OCI-LY1 (cell line): ENCODE measurements around the gene FOXS1.

Source experiments
- H2AFZ ChIP-seq: fragments of 200-600 bp; sonication (generic), shearing (Covaris generic); 2 replicates; pipeline ENCODE4 v1.6.0; 2014; ENCODE audit warnings: antibody characterized with exemption, mild to moderate bottlenecking, low read length
- H3F3A ChIP-seq: fragments of 200-600 bp; sonication (generic), shearing (Covaris generic); 2 replicates; pipeline ENCODE4 v1.6.0; 2014; ENCODE audit warnings: mild to moderate bottlenecking, antibody characterized with exemption, low read length, moderate library complexity; ENCODE audit not compliant: insufficient read depth
- H3K27ac ChIP-seq: fragments of 200-600 bp; sonication (generic); 2 replicates; pipeline ENCODE4 v1.5.1; 2014; ENCODE audit warnings: low read length, mixed run types, mild to moderate bottlenecking, low read depth; ENCODE audit not compliant: poor library complexity, severe bottlenecking
- H3K27me3 ChIP-seq: fragments of 200-600 bp; sonication (generic); 2 replicates; pipeline ENCODE4 v1.6.0; 2014; ENCODE audit warnings: antibody characterized with exemption, mild to moderate bottlenecking, low read length, moderate library complexity; ENCODE audit not compliant: insufficient read depth
- H3K36me3 ChIP-seq: fragments of 200-600 bp; sonication (generic); 2 replicates; pipeline ENCODE4 v1.6.1; 2014; ENCODE audit warnings: mild to moderate bottlenecking, antibody characterized with exemption, low read length, moderate library complexity, mixed read lengths; ENCODE audit not compliant: insufficient read depth
- H3K4me1 ChIP-seq: fragments of 200-600 bp; sonication (generic); 2 replicates; pipeline ENCODE4 v1.5.1; 2014; ENCODE audit warnings: mild to moderate bottlenecking, low read length, moderate library complexity; ENCODE audit not compliant: insufficient read depth, severe bottlenecking
- H3K4me2 ChIP-seq: fragments of 200-600 bp; sonication (generic), shearing (Covaris generic); 2 replicates; pipeline ENCODE4 v1.6.1; 2014; ENCODE audit warnings: low read length
- H3K4me3 ChIP-seq: fragments of 200-600 bp; sonication (generic); 2 replicates; pipeline ENCODE4 v1.5.1; 2014; ENCODE audit warnings: low read length, low read depth, mild to moderate bottlenecking, mixed read lengths; ENCODE audit not compliant: poor library complexity, severe bottlenecking
- H3K79me2 ChIP-seq: fragments of 200-600 bp; shearing (Covaris generic); 2 replicates; pipeline ENCODE4 v1.6.1; 2016; ENCODE audit warnings: mixed run types, low read length, mixed read lengths; ENCODE audit not compliant: insufficient read depth
- H3K9ac ChIP-seq: fragments of 200-600 bp; sonication (generic), shearing (Covaris generic); 2 replicates; pipeline ENCODE4 v1.6.1; 2014; ENCODE audit warnings: mild to moderate bottlenecking, low read length, mixed read lengths
- H3K9me2 ChIP-seq: fragments of 200-600 bp; sonication (generic), shearing (Covaris generic); 2 replicates; pipeline ENCODE4 v1.6.1; 2014; ENCODE audit warnings: low read depth, mild to moderate bottlenecking, low read length, mixed read lengths
- H3K9me3 ChIP-seq: fragments of 200-600 bp; shearing (Covaris generic); 2 replicates; pipeline ENCODE4 v1.6.1; 2014; ENCODE audit warnings: low read length, mixed read lengths
- H4K20me1 ChIP-seq: fragments of 200-600 bp; sonication (generic), shearing (Covaris generic); 2 replicates; pipeline ENCODE4 v1.6.0; 2016; ENCODE audit warnings: mild to moderate bottlenecking, low read length; ENCODE audit not compliant: insufficient read depth
- EZH2 ChIP-seq: fragments of 200-600 bp; sonication (generic), shearing (Covaris generic); IDR thresholded peaks from 2 replicates; pipeline ENCODE4 v1.8.0; 2017; ENCODE audit warnings: borderline replicate concordance, mixed run types, mild to moderate bottlenecking, antibody characterized with exemption, low read length, moderate library complexity, mixed read lengths
- TF ChIP-seq, protein P1 (sequence below): fragments of 200-600 bp; sonication (generic), shearing (Covaris generic); IDR thresholded peaks from 2 replicates; pipeline ENCODE4 v1.5.1; 2017; ENCODE audit warnings: mild to moderate bottlenecking, antibody characterized with exemption, low read length, moderate library complexity, mixed read lengths

FOXS1 gene

DNA sequence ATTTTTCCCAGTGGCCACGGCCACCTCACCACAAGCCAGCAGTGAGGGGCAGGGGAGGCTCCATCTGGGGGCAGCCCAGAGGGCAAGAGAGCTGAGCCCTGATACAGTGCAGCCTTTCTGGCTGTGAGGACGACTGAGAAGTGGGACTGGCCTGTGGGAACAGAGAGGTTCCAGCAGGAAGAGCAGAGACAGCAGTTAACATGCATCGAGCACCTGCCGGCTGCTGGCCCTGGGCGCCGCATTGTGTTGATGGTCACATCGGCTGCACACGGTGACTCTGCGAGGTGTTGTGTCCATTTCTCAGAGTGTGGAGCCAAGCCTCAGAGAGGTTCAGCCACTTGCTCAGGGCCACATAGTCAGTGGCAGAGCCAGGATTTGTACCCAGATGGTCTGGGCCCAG lies 9.8 kb downstream of the FOXS1 start:
- Histone ChIP-seq H2AFZ (no peak overlapping the region), H3K4me2 (no peak overlapping the region), H3K9me2 (no peaks in the 10 kb centered on the region), H3F3A (no peaks in the 10 kb centered on the region), H3K4me1 (no peaks in the 10 kb centered on the region), H3K4me3 (no peak overlapping the region), H3K36me3 (no peaks in the 10 kb centered on the region), H3K9ac (no peak overlapping the region), H3K27me3 (no peaks in the 10 kb centered on the region), H4K20me1 (no peaks in the 10 kb centered on the region), H3K9me3 (no peaks in the 10 kb centered on the region), H3K27ac (no peak overlapping the region), H3K79me2 (no peaks in the 10 kb centered on the region)
- no peak for TF ChIP-seq EZH2
- TF ChIP-seq, protein P1, sequence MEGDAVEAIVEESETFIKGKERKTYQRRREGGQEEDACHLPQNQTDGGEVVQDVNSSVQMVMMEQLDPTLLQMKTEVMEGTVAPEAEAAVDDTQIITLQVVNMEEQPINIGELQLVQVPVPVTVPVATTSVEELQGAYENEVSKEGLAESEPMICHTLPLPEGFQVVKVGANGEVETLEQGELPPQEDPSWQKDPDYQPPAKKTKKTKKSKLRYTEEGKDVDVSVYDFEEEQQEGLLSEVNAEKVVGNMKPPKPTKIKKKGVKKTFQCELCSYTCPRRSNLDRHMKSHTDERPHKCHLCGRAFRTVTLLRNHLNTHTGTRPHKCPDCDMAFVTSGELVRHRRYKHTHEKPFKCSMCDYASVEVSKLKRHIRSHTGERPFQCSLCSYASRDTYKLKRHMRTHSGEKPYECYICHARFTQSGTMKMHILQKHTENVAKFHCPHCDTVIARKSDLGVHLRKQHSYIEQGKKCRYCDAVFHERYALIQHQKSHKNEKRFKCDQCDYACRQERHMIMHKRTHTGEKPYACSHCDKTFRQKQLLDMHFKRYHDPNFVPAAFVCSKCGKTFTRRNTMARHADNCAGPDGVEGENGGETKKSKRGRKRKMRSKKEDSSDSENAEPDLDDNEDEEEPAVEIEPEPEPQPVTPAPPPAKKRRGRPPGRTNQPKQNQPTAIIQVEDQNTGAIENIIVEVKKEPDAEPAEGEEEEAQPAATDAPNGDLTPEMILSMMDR, result no peak

DNA sequence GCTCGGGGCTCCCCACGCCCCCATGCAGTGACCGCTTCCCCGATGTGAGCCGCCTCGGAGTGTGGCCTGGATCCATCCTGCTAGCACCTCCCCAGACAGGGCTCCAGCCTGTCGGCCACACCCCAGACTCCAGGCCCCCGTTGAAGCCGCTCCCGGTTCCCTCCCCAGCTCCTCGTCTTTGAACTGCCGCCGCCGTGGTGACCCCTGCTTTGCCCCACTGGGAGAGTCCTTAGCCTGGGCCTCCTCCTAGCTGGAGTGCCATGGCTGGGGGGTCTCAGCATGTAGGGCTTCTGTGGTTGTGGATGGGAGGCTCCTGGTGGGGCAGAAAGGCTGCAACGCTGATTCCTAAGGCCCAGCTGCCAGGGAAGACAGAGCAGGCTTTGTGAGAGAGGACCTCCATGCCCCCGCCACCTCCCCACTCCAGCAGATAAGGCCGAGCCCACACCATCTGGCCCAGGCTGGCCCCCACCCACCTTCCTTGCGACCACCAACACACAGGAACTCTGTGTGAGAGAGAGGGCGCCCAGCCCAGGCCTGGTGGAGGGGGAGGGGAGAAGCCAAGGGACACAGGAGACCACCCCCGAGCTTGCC lies 11.4 kb downstream of the FOXS1 start:
- TF ChIP-seq, protein P1, result no peak
- no peak for TF ChIP-seq EZH2
- Histone ChIP-seq H3K4me2 (no peak overlapping the region), H3K9me3 (no peaks in the 10 kb centered on the region), H3K9ac (no peak overlapping the region), H4K20me1 (no peaks in the 10 kb centered on the region), H3K27me3 (no peaks in the 10 kb centered on the region), H3K4me3 (no peak overlapping the region), H3F3A (no peaks in the 10 kb centered on the region), H2AFZ (no peak overlapping the region), H3K36me3 (no peaks in the 10 kb centered on the region), H3K9me2 (no peaks in the 10 kb centered on the region), H3K27ac (no peak overlapping the region), H3K79me2 (no peaks in the 10 kb centered on the region), H3K4me1 (peaks cover 7% of the 10 kb centered on the region)

DNA sequence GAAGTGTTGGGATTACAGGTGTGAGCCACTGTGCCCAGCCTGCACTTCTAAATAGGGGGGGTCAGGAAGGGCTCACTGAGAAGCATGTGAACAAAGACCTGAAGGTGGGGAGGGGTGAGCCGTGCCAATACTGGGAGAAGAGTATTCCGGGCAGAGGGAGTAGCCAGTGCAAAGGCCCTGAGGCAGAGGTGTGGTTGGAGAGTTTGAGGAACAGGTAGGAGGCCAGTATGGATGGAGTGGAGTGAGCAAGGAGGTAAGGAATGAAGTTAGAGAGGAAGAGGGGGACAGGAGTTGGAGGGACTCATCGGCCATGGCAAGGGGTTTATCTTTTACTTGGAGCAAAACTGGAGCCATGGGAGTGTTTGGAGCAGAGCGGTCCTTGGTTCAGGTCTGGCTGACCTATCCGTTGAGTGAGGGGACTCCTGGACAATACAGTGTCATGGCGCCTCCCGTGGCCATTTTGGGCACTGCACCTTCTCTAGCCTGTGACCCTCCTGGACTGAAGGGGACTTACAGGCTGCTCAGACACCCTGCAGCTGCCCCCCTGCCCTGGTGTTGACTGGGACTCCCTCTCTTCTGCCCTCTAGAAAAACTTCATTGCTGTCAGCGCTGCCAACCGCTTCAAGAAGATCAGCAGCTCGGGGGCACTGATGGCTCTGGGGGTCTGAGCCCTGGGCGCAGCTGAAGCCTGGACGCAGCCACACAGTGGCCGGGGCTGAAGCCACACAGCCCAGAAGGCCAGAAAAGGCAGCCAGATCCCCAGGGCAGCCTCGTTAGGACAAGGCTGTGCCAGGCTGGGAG lies 12.1 kb downstream of the FOXS1 start:
- TF ChIP-seq EZH2, result no peak
- TF ChIP-seq, protein P1, result peak; percentile 74
- Histone ChIP-seq H3F3A (no peaks in the 10 kb centered on the region), H2AFZ (no peak overlapping the region), H3K9me3 (no peaks in the 10 kb centered on the region), H3K9ac (no peak overlapping the region), H3K27me3 (no peaks in the 10 kb centered on the region), H3K9me2 (no peaks in the 10 kb centered on the region), H4K20me1 (no peaks in the 10 kb centered on the region), H3K79me2 (no peaks in the 10 kb centered on the region), H3K4me3 (no peak overlapping the region), H3K4me2 (no peak overlapping the region), H3K27ac (no peak overlapping the region), H3K36me3 (no peaks in the 10 kb centered on the region), H3K4me1 (peaks cover 7% of the 10 kb centered on the region)
